Measurements from ENCODE around the gene PRDM16. TPM values are rescaled to one million over a fixed set of nuclear protein-coding genes. Genes with fewer than 3 reads are reported as not detected.

The PRDM16 gene
- total RNA-seq, 2 experiments from 2014 or later, result not detected

GRCh38 chr1:3073489-3074296 lies 4.7 kb downstream of the PRDM16 start:
- intact Hi-C loops (cut with micrococcal nuclease; ENCODE audit: unreplicated experiment), result no loop called here
- no peak for TF ChIP-seq EZH2phosphoT487 (IDR thresholded peaks at IDR 0.05; ENCODE audit: borderline replicate concordance, low read depth, low read length)
- TF ChIP-seq CTCF (conservative IDR thresholded peaks at IDR 0.05; ENCODE audit: low read length), result no peak
- no peak for DNase-seq (ENCODE audit: low spot score)
- Histone ChIP-seq H3K9me2 (ENCODE audit: insufficient read depth, low read length) (no peaks in the 10 kb centered on the region), H3K36me3 (ENCODE audit: insufficient read depth, low read length) (no peaks in the 10 kb centered on the region), H3K79me2 (ENCODE audit: insufficient read depth, low read depth, low read length) (no peaks in the 10 kb centered on the region), H3K9me3 (ENCODE audit: low read length) (no peaks in the 10 kb centered on the region), H4K20me1 (ENCODE audit: insufficient read depth, low read length) (no peaks in the 10 kb centered on the region), H3K27ac (ENCODE audit: low read depth, low read length, poor library complexity, severe bottlenecking) (no peak overlapping the region), H2AFZ (ENCODE audit: low read length) (no peak overlapping the region), H3K4me1 (ENCODE audit: insufficient read depth, low read length, poor library complexity, severe bottlenecking) (no peaks in the 10 kb centered on the region), H3K4me3 (ENCODE audit: low read depth, low read length, poor library complexity, severe bottlenecking) (no peak overlapping the region), H3K4me2 (ENCODE audit: low read length) (no peak overlapping the region)
- CTCF ChIA-PET (ENCODE audit: unreplicated experiment), result no interaction called here
- BruUV-seq (replicated peaks), result no TSS peak
- POLR2A ChIA-PET, result no interaction called here

GRCh38 chr1:3074297-3074741 lies 5.3 kb downstream of the PRDM16 start:
- Histone ChIP-seq H3K4me2 (ENCODE audit: low read length) (no peak overlapping the region), H4K20me1 (ENCODE audit: insufficient read depth, low read length) (no peaks in the 10 kb centered on the region), H3K9me3 (ENCODE audit: low read length) (no peaks in the 10 kb centered on the region), H2AFZ (ENCODE audit: low read length) (no peak overlapping the region), H3K79me2 (ENCODE audit: insufficient read depth, low read depth, low read length) (no peaks in the 10 kb centered on the region), H3K36me3 (ENCODE audit: insufficient read depth, low read length) (no peaks in the 10 kb centered on the region), H3K4me1 (ENCODE audit: insufficient read depth, low read length, poor library complexity, severe bottlenecking) (no peaks in the 10 kb centered on the region), H3K9me2 (ENCODE audit: insufficient read depth, low read length) (no peaks in the 10 kb centered on the region), H3K27ac (ENCODE audit: low read depth, low read length, poor library complexity, severe bottlenecking) (no peak overlapping the region), H3K4me3 (ENCODE audit: low read depth, low read length, poor library complexity, severe bottlenecking) (no peak overlapping the region)
- no TSS peak for BruUV-seq (replicated peaks)
- TF ChIP-seq CTCF (conservative IDR thresholded peaks at IDR 0.05; ENCODE audit: low read length) (no peak), EZH2phosphoT487 (IDR thresholded peaks at IDR 0.05; ENCODE audit: borderline replicate concordance, low read depth, low read length) (no peak)
- intact Hi-C loops (cut with micrococcal nuclease; ENCODE audit: unreplicated experiment), result no loop called here
- no peak for DNase-seq (ENCODE audit: low spot score)
- ChIA-PET CTCF (ENCODE audit: unreplicated experiment) (no interaction called here), POLR2A (no interaction called here)

- DNase-seq (ENCODE audit: low spot score), result no peak
- H3K4me2 ChIP-seq (ENCODE audit: low read length), result no peak overlapping the region
- ChIA-PET CTCF (ENCODE audit: unreplicated experiment) (no interaction called here), POLR2A (no interaction called here)
- no TSS peak for BruUV-seq (replicated peaks)
- no peaks in the 10 kb centered on the region for H3K36me3 ChIP-seq (ENCODE audit: insufficient read depth, low read length)
- intact Hi-C loops (cut with micrococcal nuclease; ENCODE audit: unreplicated experiment), result no loop called here
- no peak overlapping the region for H3K4me3 ChIP-seq (ENCODE audit: low read depth, low read length, poor library complexity, severe bottlenecking)
- no peaks in the 10 kb centered on the region for H3K9me3 ChIP-seq (ENCODE audit: low read length)
- H4K20me1 ChIP-seq (ENCODE audit: insufficient read depth, low read length), result no peaks in the 10 kb centered on the region
- no peaks in the 10 kb centered on the region for H3K79me2 ChIP-seq (ENCODE audit: insufficient read depth, low read depth, low read length)
- H2AFZ ChIP-seq (ENCODE audit: low read length), result no peak overlapping the region
- TF ChIP-seq EZH2phosphoT487 (IDR thresholded peaks at IDR 0.05; ENCODE audit: borderline replicate concordance, low read depth, low read length) (no peak), CTCF (conservative IDR thresholded peaks at IDR 0.05; ENCODE audit: low read length) (no peak)
- H3K4me1 ChIP-seq (ENCODE audit: insufficient read depth, low read length, poor library complexity, severe bottlenecking), result no peaks in the 10 kb centered on the region
- H3K9me2 ChIP-seq (ENCODE audit: insufficient read depth, low read length), result no peaks in the 10 kb centered on the region
- no peak overlapping the region for H3K27ac ChIP-seq (ENCODE audit: low read depth, low read length, poor library complexity, severe bottlenecking)
Observed at GRCh38 chr1:3074800-3075199, 5.8 kb downstream of the PRDM16 start.
